NCI-H187 treated with DMSO at 0.1 percent for 48 hours (cell line): ENCODE data around the gene RAB36.
"Not testable (repeated sequence)": the region's sequence is repeated elsewhere in the genome, so short reads cannot be mapped to it uniquely, and the experiment has no call there.

ENCODE experiments used
- DNase-seq: peaks from one replicate; lab custom pipeline; 2025; lab: John Stamatoyannopoulos, UW

The RAB36 gene

GRCh38 chr22:23121000-23121421, 24.3 kb upstream of the RAB36 start:
- no peak for DNase-seq

- no peak for DNase-seq
Measured at GRCh38 chr22:23121424-23121823, 23.9 kb upstream of the RAB36 start.

- no peak for DNase-seq
Measured at GRCh38 chr22:23122216-23122957, 22.9 kb upstream of the RAB36 start.

- DNase-seq = no peak
Measured at GRCh38 chr22:23122992-23123803, 22.1 kb upstream of the RAB36 start.

- no peak for DNase-seq
Measured at GRCh38 chr22:23123804-23124254, 21.4 kb upstream of the RAB36 start.

- DNase-seq = no peak
Measured at GRCh38 chr22:23124611-23125511, 20.4 kb upstream of the RAB36 start.

GRCh38 chr22:23125512-23126103, 19.7 kb upstream of the RAB36 start:
- DNase-seq = no peak

GRCh38 chr22:23126165-23127054, 18.9 kb upstream of the RAB36 start:
- no peak for DNase-seq

- no peak for DNase-seq
Measured at GRCh38 chr22:23127055-23127756, 18.1 kb upstream of the RAB36 start.

- no peak for DNase-seq
Measured at GRCh38 chr22:23127788-23128187, 17.5 kb upstream of the RAB36 start.

- no peak for DNase-seq
Measured at GRCh38 chr22:23128269-23129108, 16.8 kb upstream of the RAB36 start.

- no peak for DNase-seq
Measured at GRCh38 chr22:23129149-23129548, 16.1 kb upstream of the RAB36 start.

GRCh38 chr22:23130697-23131096, 14.6 kb upstream of the RAB36 start:
- DNase-seq = no peak

- DNase-seq = no peak
Measured at GRCh38 chr22:23131931-23132330, 13.3 kb upstream of the RAB36 start.

GRCh38 chr22:23132376-23133091, 12.7 kb upstream of the RAB36 start:
- no peak for DNase-seq

- DNase-seq = no peak
Measured at GRCh38 chr22:23133922-23134321, 11.4 kb upstream of the RAB36 start.

- DNase-seq = not testable (repeated sequence)
Measured at GRCh38 chr22:23136991-23137390, 8.3 kb upstream of the RAB36 start.

GRCh38 chr22:23137468-23137867, 7.8 kb upstream of the RAB36 start:
- DNase-seq = no peak
